ENCODE results near the gene KMT2E. TPM values are rescaled to one million over a fixed set of nuclear protein-coding genes. Genes with fewer than 3 reads are reported as not detected.

KMT2E gene
- total RNA-seq, 6 experiments from 2014 or later, result 39.7 to 53.4 (median 50.1) TPM

DNA sequence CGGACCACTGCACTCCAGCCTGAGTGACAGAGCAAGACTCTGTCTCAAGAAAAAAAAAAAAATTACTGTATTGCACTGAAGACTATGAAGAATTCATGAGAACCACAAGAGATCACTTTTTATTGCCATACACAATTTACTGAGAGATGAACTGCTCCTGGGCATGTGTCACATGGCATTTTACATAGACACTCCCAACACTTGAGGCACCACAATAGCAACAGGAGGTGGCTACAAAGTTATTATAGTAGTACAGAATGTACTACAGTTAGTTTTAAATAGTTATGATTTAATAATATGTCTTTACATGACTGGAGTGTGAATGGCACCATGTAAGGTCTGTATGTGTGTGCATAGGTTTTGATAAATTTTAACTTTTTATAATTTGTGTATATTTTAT, 70.6 kb downstream of the KMT2E start:
- Mint-ChIP-seq H3K4me3 (no peak overlapping the region), H3K27ac (no peak overlapping the region), H3K9me3 (no peaks in the 10 kb centered on the region), H3K27me3 (ENCODE audit: insufficient read depth) (no peaks in the 10 kb centered on the region; the same call in 1 of the 2 replicates), H3K4me1 (ENCODE audit: low read depth) (peaks cover 7% of the 10 kb centered on the region), H3K36me3 (ENCODE audit: low read depth) (peaks cover 36% of the 10 kb centered on the region)
- TF ChIP-seq, protein P1, sequence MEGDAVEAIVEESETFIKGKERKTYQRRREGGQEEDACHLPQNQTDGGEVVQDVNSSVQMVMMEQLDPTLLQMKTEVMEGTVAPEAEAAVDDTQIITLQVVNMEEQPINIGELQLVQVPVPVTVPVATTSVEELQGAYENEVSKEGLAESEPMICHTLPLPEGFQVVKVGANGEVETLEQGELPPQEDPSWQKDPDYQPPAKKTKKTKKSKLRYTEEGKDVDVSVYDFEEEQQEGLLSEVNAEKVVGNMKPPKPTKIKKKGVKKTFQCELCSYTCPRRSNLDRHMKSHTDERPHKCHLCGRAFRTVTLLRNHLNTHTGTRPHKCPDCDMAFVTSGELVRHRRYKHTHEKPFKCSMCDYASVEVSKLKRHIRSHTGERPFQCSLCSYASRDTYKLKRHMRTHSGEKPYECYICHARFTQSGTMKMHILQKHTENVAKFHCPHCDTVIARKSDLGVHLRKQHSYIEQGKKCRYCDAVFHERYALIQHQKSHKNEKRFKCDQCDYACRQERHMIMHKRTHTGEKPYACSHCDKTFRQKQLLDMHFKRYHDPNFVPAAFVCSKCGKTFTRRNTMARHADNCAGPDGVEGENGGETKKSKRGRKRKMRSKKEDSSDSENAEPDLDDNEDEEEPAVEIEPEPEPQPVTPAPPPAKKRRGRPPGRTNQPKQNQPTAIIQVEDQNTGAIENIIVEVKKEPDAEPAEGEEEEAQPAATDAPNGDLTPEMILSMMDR (IDR thresholded peaks at IDR 0.05), result no peak
- DNase-seq, result no peak

DNA sequence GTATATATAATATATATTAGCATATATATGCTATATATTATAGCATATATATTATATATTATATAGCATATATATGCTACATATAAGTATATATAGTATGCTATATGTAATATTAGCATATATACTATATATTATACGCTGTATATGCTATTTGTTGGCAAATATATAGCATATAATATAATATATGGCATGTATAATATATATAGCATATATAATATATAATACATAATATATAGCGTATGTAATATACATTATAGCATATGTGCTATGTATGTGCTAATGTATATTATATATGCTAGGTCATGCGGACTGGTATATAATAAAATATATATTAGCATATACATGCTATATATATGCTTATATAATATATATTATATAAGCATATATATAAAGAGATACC, 72.8 kb downstream of the KMT2E start:
- Mint-ChIP-seq H3K36me3 (ENCODE audit: low read depth) (peaks cover 47% of the 10 kb centered on the region), H3K27ac (no peak overlapping the region), H3K4me3 (no peak overlapping the region)

DNA sequence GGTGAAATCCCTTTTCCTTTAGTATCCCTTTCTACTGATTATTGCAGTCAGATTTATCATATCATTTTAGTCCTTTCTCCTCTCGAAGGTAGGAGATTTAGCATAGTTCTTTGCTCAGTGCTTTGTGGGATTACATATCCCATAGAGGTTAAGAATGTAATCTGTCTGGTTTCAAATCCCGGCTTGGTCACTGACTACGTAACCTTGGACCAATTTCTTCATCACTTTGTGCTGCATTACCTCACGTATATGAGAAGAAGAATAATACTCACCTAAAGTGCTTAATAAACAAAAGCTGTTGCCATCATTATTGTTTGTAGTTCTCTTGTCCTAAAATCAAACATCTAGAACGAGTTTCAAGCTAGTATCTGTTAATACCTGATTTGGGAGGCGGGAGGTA, 74.0 kb downstream of the KMT2E start:
- H3K27me3 Mint-ChIP-seq (ENCODE audit: insufficient read depth), result no peaks in the 10 kb centered on the region; the same call in 1 of the 2 replicates
- H3K4me3 Mint-ChIP-seq, result no peak overlapping the region
- H3K27ac Mint-ChIP-seq, result no peak overlapping the region
- no peak for DNase-seq
- H3K4me1 Mint-ChIP-seq (ENCODE audit: low read depth), result peaks cover 7% of the 10 kb centered on the region
- H3K9me3 Mint-ChIP-seq, result no peaks in the 10 kb centered on the region
- TF ChIP-seq, protein P1 (IDR thresholded peaks at IDR 0.05), result no peak
- peaks cover 46% of the 10 kb centered on the region for H3K36me3 Mint-ChIP-seq (ENCODE audit: low read depth)

More for the DNA sequence above, 72.8 kb downstream of the KMT2E start:
- H3K9me3 Mint-ChIP-seq, result no peaks in the 10 kb centered on the region
- H3K4me1 Mint-ChIP-seq (ENCODE audit: low read depth), result peaks cover 7% of the 10 kb centered on the region
- no peak for DNase-seq
- TF ChIP-seq, protein P1 (IDR thresholded peaks at IDR 0.05), result no peak
- no peaks in the 10 kb centered on the region; the same call in 1 of the 2 replicates for H3K27me3 Mint-ChIP-seq (ENCODE audit: insufficient read depth)

DNA sequence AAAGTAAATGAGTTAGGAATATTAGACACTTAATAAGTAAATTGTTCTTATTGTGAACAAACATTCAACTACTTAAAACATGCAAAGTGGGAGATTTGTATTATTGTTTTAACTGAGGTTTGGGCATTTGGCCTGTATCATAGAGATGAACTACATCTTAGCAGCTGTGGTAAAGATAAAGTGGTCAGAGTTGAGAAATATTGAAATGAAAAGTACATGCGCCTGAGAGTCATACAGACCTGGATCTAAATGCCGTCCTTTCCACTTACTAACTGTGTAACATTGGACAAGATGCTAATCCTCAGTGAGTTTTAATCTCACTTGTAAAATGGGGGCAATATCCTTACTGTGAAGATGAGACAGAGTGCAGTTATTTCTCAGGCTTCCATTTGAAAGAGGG, 74.5 kb downstream of the KMT2E start:
- no peak for DNase-seq
- Mint-ChIP-seq H3K4me3 (no peak overlapping the region), H3K27ac (no peak overlapping the region), H3K9me3 (no peaks in the 10 kb centered on the region), H3K36me3 (ENCODE audit: low read depth) (peaks cover 44% of the 10 kb centered on the region), H3K27me3 (ENCODE audit: insufficient read depth) (no peaks in the 10 kb centered on the region; the same call in 1 of the 2 replicates), H3K4me1 (ENCODE audit: low read depth) (peaks cover 7% of the 10 kb centered on the region)
- TF ChIP-seq, protein P1 (IDR thresholded peaks at IDR 0.05), result no peak

DNA sequence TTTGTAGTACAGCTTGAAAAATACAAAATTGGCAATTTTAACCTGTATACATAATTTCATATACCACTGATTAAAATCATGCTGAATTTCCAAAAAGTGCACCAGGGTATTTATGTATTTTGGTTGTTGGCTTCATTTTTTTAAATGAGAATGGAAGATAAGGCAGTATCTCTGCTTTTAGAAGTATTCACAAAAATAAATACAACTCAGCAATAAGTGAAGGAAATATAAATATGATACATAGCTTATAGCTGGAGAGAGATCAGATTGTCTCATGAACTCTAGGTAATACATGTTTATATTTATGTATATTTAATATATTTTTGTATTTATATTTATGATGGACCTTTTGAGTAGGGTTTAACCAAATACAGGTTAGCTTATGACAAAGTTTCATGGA, 81.0 kb downstream of the KMT2E start:
- H3K4me1 Mint-ChIP-seq (ENCODE audit: low read depth), result peaks cover 51% of the 10 kb centered on the region
- H3K4me3 Mint-ChIP-seq, result no peak overlapping the region
- no peak overlapping the region for H3K27ac Mint-ChIP-seq
- H3K9me3 Mint-ChIP-seq, result no peaks in the 10 kb centered on the region
- no peak for DNase-seq
- peaks cover 25% of the 10 kb centered on the region for H3K36me3 Mint-ChIP-seq (ENCODE audit: low read depth)
- TF ChIP-seq, protein P1 (IDR thresholded peaks at IDR 0.05), result no peak
- H3K27me3 Mint-ChIP-seq (ENCODE audit: insufficient read depth), result no peaks in the 10 kb centered on the region; the same call in none of the 2 replicates

DNA sequence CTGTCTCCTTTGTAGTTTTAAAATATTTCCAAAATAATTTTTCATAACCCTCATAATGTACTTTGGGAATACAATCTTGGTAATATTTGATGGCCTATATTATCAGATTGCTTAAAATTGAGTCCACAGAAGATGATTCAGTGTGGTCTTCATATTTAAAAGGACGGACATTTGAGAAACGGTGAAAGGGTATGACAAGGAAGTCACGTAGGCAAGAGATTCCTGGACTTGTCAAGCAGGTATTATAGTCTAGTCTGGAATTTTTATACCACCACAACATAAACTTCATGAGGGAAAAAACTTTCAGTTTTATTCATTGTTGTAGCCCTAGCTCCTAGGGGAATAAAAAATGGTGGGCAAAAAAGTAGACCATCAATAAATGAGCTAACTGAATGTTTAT, 82.3 kb downstream of the KMT2E start:
- H3K36me3 Mint-ChIP-seq (ENCODE audit: low read depth), result peaks cover 32% of the 10 kb centered on the region
- no peak overlapping the region for H3K27ac Mint-ChIP-seq
- H3K4me1 Mint-ChIP-seq (ENCODE audit: low read depth), result peaks cover 65% of the 10 kb centered on the region
- no peak for DNase-seq
- no peaks in the 10 kb centered on the region; the same call in none of the 2 replicates for H3K27me3 Mint-ChIP-seq (ENCODE audit: insufficient read depth)
- H3K4me3 Mint-ChIP-seq, result no peak overlapping the region
- H3K9me3 Mint-ChIP-seq, result no peaks in the 10 kb centered on the region
- TF ChIP-seq, protein P1 (IDR thresholded peaks at IDR 0.05), result no peak
